ENCODE data around the gene KIAA0513.

DNA sequence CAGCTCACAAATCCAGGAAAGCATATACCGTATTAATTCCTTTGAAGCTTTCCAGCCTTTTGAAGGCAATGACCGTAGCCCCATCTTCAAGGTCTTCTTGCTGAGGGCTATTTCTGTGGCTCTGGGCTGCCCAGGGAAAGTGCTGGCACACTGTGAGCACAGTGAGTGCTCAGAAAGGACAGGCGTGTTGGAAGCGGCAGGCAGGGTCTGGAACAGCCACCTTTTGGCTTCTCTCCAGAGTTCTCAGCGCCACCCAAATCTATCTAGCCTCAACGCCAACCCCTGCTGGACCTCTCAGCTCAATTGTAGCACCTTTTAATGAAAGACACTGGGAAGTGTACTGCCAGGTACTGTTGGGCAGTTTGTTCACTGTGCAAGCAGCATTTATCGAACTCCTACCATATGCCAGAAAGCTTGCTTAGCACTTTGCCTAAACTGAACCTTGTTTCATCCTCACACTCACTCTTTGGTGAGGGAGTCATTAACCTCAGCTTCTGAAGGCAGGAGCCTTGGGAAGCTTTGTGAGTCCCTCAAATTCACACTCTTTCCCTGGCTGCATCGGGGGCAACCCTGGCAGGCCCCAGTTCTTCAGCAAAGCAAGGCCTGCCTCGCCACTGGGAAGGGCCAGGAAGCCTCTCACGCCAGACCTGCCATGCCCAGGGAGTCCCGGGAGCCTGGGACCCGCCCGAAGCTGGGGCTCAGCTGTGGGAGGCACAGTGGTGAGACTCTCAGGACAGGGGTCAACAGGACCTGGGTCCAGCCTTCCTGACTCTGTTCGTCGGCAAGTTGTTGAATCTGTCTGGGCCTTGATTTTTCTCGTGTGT lies 98.2 kb downstream of the KIAA0513 start:
- TF ChIP-seq, protein P1, sequence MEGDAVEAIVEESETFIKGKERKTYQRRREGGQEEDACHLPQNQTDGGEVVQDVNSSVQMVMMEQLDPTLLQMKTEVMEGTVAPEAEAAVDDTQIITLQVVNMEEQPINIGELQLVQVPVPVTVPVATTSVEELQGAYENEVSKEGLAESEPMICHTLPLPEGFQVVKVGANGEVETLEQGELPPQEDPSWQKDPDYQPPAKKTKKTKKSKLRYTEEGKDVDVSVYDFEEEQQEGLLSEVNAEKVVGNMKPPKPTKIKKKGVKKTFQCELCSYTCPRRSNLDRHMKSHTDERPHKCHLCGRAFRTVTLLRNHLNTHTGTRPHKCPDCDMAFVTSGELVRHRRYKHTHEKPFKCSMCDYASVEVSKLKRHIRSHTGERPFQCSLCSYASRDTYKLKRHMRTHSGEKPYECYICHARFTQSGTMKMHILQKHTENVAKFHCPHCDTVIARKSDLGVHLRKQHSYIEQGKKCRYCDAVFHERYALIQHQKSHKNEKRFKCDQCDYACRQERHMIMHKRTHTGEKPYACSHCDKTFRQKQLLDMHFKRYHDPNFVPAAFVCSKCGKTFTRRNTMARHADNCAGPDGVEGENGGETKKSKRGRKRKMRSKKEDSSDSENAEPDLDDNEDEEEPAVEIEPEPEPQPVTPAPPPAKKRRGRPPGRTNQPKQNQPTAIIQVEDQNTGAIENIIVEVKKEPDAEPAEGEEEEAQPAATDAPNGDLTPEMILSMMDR (IDR thresholded peaks at IDR 0.05) = no peak
- TF ChIP-seq POLR2A (IDR thresholded peaks at IDR 0.05) = no peak

Measured in body of pancreas (tissue), 4 donors.